Brain microvascular endothelial cell (primary cell): ENCODE data around the gene TMEM200B.

Experiments used
- DNase-seq: peaks from one replicate; pipeline ENCODE4 v3.0.0-alpha.2; 2020
- H3K27ac ChIP-seq: fragments of 250-450 bp; sonication (Bioruptor Pico); 2 replicates; pipeline ENCODE4 v1.5.1; 2020; ENCODE audit warnings: mild to moderate bottlenecking, moderate library complexity
- H3K27me3 ChIP-seq: fragments of 250-450 bp; sonication (Bioruptor Pico); replicated peaks from 2 replicates; pipeline ENCODE4 v1.5.1; 2020; ENCODE audit warnings: mild to moderate bottlenecking
- H3K36me3 ChIP-seq: fragments of 250-450 bp; sonication (Bioruptor Pico); replicated peaks from 2 replicates; pipeline ENCODE4 v1.5.1; 2020; ENCODE audit warnings: mild to moderate bottlenecking
- H3K4me3 ChIP-seq: 2 replicates; pipeline ENCODE4 v1.5.1; 2011; ENCODE audit warnings: low read depth, mild to moderate bottlenecking, control low read depth, low read length, moderate library complexity
- in situ Hi-C: cut with HindIII; loops from 2 replicates; pipeline ENCODE4 v1.10.0; 2017; ENCODE audit warnings: low sequenced_read_pairs, low pct_ligation_motif_present
- TF ChIP-seq, protein P1 (sequence below): IDR thresholded peaks from 2 replicates; pipeline ENCODE4 v1.5.1; 2011; ENCODE audit warnings: low read depth, mild to moderate bottlenecking, moderate library complexity, low read length, control low read depth, inconsistent platforms; ENCODE audit errors: missing control alignments

Gene TMEM200B

DNA sequence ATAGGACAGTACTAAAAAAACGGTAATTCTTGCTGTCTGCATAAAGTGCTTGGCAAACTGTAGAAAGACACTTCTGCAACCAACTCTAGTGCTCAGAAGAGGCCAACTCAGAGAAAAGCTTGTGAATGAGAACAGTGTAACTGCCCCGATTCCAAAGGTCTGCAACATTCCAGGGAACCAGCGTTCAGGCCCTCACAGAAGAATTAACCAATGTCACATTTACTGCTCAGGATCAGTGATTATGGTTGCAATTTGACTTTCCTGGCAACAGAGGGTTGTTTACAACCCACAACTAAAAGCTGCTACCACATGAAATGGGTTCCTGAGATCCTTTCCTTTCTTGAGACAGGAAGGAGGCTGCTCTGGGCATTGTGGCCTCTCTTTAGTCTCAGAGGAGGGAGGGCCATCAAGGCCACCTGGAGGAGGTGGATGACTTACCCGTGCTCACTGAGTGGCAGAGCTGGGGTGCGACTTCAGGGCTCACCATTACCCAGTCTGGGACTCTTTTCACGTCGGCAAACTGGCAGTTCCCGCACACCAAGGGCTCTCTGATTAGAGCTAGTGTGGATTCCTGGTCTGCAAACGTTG is 42.7 kb upstream of the TMEM200B start:
- Histone ChIP-seq H3K27ac (no peak overlapping the region), H3K4me3 (no peak overlapping the region), H3K27me3 (no peaks in the 10 kb centered on the region), H3K36me3 (peaks cover 24% of the 10 kb centered on the region)
- no peak for DNase-seq
- TF ChIP-seq, protein P1, sequence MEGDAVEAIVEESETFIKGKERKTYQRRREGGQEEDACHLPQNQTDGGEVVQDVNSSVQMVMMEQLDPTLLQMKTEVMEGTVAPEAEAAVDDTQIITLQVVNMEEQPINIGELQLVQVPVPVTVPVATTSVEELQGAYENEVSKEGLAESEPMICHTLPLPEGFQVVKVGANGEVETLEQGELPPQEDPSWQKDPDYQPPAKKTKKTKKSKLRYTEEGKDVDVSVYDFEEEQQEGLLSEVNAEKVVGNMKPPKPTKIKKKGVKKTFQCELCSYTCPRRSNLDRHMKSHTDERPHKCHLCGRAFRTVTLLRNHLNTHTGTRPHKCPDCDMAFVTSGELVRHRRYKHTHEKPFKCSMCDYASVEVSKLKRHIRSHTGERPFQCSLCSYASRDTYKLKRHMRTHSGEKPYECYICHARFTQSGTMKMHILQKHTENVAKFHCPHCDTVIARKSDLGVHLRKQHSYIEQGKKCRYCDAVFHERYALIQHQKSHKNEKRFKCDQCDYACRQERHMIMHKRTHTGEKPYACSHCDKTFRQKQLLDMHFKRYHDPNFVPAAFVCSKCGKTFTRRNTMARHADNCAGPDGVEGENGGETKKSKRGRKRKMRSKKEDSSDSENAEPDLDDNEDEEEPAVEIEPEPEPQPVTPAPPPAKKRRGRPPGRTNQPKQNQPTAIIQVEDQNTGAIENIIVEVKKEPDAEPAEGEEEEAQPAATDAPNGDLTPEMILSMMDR, result no peak
- in situ Hi-C loops, result no loop called here

DNA sequence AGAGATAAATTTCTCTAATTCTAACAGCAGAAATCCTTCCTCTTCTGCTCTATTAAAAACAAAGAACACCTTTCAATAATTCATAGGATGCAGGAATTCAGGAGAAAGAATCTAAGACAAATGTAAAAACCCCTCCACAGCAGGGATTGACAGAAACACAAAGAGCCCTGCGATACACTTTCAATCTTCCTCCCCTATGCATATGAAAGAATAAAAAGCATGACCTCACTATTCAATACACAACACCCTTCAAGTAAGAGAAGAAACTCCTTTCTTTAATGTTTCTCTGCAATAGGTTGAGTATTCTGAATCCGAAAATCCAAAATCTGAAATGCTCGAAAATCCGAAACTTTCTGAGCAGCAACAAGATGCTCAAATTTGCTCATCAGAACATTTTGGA is 40.9 kb upstream of the TMEM200B start:
- no peak overlapping the region for H3K4me3 ChIP-seq
- TF ChIP-seq, protein P1, result no peak
- in situ Hi-C loops, result no loop called here
- H3K27me3 ChIP-seq, result no peaks in the 10 kb centered on the region
- DNase-seq, result no peak
- H3K36me3 ChIP-seq, result peaks cover 24% of the 10 kb centered on the region
- no peak overlapping the region for H3K27ac ChIP-seq

DNA sequence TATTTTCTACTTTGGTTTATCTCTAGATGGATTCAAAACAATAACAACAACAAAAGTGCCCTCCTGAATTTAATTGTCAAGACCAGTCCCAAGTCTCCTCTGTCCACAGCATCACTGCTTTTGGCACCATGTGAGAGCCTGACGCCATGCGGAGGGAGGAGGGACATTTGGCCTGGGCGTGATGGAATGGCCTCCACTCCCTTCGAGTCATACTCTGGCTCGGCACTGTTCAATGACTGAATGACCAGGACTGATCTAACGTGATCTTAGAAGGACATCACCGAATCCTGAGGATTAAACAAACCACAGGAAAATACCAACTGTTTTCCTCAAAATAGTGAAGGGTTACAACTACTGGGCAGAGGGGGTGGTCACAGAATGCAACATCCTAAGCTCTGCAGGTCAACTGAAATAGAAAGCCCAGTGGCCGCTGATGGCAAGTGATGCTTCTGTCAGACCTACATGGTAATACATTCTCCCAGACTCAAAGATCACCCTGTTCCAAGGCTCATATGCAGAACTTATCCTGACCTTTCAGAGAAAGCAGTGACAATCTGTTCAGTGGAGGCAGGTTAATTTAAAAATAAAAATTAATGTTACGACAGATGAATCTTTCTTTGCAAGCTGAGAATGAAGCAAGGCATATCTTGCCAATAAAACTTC is 38.9 kb upstream of the TMEM200B start:
- DNase-seq, result no peak
- Histone ChIP-seq H3K27me3 (no peaks in the 10 kb centered on the region), H3K4me3 (no peak overlapping the region), H3K36me3 (peaks cover 33% of the 10 kb centered on the region), H3K27ac (no peak overlapping the region)
- in situ Hi-C loops, result no loop called here
- TF ChIP-seq, protein P1, result no peak

DNA sequence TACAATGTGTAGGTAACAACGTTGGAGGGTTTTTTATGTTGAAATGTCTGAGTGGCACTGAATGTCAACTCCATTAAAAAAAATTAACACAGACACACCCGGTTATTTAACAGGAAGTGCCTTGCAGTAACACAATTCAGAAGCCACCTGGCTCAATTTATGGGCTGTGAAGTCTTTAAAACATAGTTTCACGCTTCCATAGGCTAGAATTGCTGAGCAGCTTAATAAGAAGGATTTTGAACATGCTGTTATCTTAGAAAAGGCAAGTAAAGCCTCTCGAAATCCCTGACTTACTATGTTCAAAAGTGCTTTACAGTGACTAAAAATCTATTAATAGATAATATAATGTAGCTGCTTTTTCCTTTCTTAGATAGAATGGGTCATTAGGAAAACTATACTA is 38.3 kb upstream of the TMEM200B start:
- in situ Hi-C loops, result no loop called here
- peaks cover 37% of the 10 kb centered on the region for H3K36me3 ChIP-seq

DNA sequence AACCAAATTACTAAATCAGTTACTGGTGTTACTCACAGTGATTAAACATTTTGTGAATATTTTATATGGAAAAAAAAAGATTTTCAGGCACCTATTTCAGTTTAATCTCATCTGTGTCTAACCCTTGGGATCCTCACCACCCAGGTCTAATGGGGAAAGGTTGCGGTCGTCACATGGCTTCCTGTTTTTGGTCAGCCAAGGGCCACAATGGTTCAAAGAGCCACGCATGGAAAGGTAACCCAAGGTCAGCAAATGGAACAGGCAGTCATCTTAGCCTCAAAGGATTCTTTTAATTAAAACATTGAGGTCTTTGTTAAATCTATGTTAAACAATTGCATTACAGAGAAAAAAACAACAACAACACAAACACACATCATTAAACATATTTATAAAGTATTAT is 36.1 kb upstream of the TMEM200B start:
- H3K27me3 ChIP-seq, result no peaks in the 10 kb centered on the region
- H3K36me3 ChIP-seq, result peaks cover 36% of the 10 kb centered on the region
- in situ Hi-C loops, result no loop called here
- DNase-seq, result no peak
- no peak overlapping the region for H3K4me3 ChIP-seq
- H3K27ac ChIP-seq, result no peak overlapping the region
- TF ChIP-seq, protein P1, result no peak

More for the DNA sequence above, 38.3 kb upstream of the TMEM200B start:
- DNase-seq, result no peak
- no peaks in the 10 kb centered on the region for H3K27me3 ChIP-seq
- TF ChIP-seq, protein P1, result no peak
- H3K4me3 ChIP-seq, result no peak overlapping the region
- H3K27ac ChIP-seq, result no peak overlapping the region

DNA sequence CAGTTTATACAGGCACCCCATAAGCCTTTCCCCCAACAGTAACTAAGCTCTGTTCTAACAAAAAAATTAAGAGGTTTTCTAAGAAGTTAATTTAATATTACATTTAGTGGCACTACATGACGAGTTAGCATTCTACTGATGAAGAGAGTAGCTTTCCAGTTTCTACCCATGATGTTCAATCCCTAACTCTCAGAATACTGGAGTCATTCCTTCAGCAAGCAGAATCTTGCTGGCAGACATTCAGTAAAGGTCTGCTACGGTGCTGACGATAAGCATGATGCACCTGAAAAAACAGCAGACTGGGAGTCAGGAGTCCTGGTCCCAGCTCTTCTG is 33.5 kb upstream of the TMEM200B start:
- no peaks in the 10 kb centered on the region for H3K27me3 ChIP-seq
- DNase-seq, result no peak
- H3K4me3 ChIP-seq, result no peak overlapping the region
- H3K27ac ChIP-seq, result peak overlapping the region; percentile 44
- in situ Hi-C loops, result no loop called here
- TF ChIP-seq, protein P1, result no peak
- peaks cover 52% of the 10 kb centered on the region for H3K36me3 ChIP-seq
